ENCODE results near the gene LMX1A.

- TF ChIP-seq E2F4 (CRISPR knock-in tag; IDR thresholded peaks at IDR 0.05; ENCODE audit: borderline replicate concordance, low read depth) = no peak
- no peak for TF ChIP-seq CTCF (IDR thresholded peaks at IDR 0.05)
- no peak for TF ChIP-seq ZNF671 (CRISPR knock-in tag; IDR thresholded peaks at IDR 0.05)
- no peak for TF ChIP-seq NFE2L1 (CRISPR knock-in tag; IDR thresholded peaks at IDR 0.05)
- no peak for TF ChIP-seq TEAD1 (CRISPR knock-in tag; IDR thresholded peaks at IDR 0.05)
- TF ChIP-seq OVOL2 (CRISPR knock-in tag; IDR thresholded peaks at IDR 0.05; ENCODE audit: borderline replicate concordance) = no peak
- TF ChIP-seq NR3C1 (CRISPR knock-in tag; conservative IDR thresholded peaks at IDR 0.05; ENCODE audit: low read depth) = no peak
- TF ChIP-seq FOXP4 (CRISPR knock-in tag; IDR thresholded peaks at IDR 0.05) = no peak
- no peak for TF ChIP-seq SMAD4 (CRISPR knock-in tag; IDR thresholded peaks at IDR 0.05)
- no peak for TF ChIP-seq FOXP1 (CRISPR knock-in tag; IDR thresholded peaks at IDR 0.05; ENCODE audit: borderline replicate concordance)
Observed at GRCh38 chr1:165329104-165329503, 27.4 kb downstream of the LMX1A start.

Measured in WTC11 (cell line).